ENCODE measurements around the gene WFDC2.

Gene WFDC2

GRCh38 chr20:45497971-45498494, 28.5 kb downstream of the WFDC2 start:
- no peak for DNase-seq (ENCODE audit: low spot score)

DNA sequence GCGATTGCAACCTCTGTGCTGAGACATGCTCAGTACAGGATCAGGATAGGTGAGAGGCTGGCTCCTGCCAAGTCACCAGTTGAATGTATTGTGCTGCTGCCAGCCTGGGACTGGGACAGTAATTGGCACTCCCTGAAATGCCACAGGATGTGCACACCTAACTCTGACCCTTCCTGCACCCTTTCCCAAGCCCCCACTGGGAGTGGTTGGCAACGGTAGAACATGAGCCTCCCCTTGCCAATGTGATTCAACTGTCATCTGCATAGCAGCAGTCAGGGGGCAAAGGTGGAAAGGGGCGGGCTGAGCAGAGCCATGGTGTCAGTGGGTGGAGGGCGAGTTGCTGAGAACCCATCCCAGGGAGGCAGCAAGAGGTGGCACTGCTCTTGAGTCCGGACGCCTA, 30.5 kb downstream of the WFDC2 start:
- peak; percentile 1 for DNase-seq (ENCODE audit: low spot score)

GRCh38 chr20:45501600-45501999, 32.0 kb downstream of the WFDC2 start:
- no peak for DNase-seq (ENCODE audit: low spot score)

DNA sequence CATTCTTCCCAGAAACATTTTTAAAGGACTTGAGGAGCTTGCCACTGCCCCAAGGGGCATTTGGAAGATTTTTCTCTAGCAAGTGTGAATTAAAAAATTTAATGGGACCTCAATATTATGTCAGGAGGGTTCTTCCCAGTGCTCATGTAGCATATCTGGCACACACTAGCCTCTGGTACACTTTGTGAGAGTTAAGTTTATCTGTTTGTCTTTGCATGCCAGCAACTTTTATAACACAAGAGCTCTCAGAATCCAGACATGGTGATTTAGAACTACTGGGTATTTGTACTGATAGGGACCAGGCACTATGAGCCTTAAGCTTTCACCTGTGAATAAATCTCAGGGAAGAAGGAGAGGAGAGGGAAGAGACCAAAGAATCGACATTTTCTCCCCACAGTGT, 33.0 kb downstream of the WFDC2 start:
- DNase-seq (ENCODE audit: low spot score), result no peak

DNA sequence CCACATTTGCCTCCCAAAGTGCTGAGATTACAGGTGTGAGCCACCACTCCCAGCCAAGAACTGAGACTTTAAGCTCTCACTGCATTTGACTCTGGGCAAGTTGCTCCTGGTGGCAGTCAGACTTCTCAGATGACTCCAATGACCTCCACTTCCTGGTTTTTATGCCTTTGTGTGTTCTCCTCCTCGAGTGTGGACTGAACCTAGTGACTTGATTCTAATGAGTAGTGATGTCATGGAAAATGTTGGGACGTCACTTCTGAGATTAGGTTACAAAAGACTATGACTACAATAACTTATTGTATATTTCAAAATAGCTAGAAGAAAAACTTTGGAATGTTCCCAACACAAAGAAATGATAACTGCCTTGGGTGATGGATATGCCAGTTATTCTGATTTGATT, 33.9 kb downstream of the WFDC2 start:
- DNase-seq (ENCODE audit: low spot score), result no peak

DNA sequence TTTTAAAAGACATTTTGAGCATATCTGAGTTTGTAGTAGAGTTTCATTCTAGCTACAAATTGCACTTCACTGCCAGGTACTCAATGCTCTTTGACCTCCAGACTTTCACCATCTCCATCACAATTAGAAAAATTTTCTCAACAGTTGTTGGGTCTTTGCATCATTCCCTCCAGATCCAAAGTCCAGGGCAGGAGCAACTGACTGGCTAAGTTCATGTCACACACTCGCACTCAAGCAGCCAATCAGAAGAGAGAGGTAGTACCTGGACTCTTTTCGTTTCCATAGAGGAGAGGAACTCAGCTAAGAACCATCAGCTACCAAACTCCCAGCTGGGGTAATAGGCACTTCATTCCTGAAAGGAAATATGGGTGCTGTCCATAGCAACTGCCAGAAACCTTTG, 36.8 kb downstream of the WFDC2 start:
- no peak for DNase-seq (ENCODE audit: low spot score)

DNA sequence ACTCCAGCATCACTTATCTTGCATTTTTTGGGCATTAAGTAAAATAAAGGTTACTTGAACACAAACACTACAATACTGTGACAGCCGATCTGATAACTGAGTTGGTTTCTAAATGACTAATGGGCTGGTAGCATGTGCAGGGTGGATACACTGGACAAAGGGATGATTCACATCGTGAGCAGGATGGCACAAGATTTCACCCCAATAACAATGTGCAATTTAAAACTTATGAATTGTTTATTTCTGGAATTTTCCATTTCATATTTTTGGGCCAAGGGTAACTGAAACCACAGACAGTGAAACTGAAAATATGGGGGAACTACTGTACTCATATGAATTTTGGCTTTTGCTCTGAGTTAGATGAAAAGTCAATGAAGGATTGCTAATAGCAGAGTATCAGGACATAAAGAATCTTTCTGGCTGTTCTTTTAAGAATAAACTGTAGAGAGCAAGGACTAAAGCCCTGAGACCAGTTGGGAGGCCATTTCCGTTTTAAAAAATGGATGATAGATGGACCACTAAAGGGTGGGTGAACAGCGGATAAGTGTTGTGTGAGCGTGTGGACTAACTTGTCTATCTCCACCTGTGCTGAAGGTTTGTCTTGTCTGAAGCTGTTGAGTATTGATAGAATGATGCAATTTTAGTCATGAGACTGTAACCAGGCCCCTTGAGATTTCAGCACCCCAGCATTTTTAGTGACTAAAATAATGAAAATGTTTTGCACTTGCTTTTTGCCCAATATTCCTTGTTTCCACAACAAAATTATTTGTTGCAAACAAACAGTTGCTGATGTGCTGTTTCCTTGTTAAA, 37.7 kb downstream of the WFDC2 start:
- DNase-seq (ENCODE audit: low spot score), result no peak

DNA sequence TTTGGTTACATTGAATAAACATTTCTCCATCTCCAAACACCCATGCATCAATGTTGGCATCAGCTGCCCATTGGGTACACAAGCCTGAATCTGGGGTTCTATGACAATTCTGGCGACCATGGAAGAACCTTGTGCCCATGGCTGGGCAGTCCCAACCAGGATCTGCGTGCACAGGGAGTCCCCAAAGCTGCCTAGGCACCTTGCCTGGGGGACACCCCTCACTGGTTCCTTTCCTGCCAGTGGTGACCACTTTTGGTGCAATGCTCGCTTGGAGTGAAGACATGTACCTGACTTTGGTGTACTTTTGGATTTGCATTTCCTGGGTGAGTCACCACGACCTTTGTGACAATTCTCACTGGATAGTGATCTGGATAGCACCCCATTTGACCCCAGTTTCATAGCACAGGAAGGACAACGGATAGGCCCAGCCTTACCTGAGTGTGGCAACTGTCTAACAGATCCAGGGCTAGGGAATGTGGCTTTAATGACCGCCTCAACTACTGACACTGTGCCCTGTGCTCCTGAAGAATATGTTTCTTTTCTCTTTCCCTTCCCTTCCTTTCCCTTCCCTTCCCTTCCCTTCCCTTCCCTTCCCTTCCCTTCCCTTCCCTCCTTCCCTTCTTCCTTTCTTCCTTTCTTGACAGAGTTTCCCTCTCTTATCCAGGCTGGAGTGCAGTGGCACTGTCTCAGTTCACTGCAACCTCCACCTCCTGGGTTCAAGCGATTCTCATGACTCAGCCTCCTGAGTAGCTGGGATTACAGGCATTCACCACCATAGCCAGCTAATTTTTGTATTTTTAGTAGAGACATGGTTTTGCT, 38.7 kb downstream of the WFDC2 start:
- no peak for DNase-seq (ENCODE audit: low spot score)

DNA sequence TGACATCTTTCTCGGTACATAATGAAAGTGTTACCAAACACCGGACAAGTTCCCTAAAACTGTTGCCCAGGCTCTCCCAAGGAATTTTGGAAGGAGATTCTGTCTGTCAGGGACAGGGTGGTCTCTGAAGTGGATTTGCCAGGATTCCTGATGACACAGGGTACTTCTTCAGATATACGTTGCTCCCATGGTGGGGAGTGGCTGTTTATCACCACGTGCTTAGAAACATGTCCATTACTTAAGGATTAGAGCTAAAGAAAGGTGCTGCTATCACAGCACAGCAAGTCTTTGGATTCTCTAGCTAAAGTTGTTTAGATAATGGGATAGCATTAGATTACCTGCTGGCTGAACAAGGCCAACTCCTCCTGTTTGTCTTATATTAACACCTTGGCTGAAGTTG, 39.5 kb downstream of the WFDC2 start:
- DNase-seq (ENCODE audit: low spot score), result no peak

- no peak for DNase-seq (ENCODE audit: low spot score)
Observed at GRCh38 chr20:45510242-45510862, 40.8 kb downstream of the WFDC2 start.

DNA sequence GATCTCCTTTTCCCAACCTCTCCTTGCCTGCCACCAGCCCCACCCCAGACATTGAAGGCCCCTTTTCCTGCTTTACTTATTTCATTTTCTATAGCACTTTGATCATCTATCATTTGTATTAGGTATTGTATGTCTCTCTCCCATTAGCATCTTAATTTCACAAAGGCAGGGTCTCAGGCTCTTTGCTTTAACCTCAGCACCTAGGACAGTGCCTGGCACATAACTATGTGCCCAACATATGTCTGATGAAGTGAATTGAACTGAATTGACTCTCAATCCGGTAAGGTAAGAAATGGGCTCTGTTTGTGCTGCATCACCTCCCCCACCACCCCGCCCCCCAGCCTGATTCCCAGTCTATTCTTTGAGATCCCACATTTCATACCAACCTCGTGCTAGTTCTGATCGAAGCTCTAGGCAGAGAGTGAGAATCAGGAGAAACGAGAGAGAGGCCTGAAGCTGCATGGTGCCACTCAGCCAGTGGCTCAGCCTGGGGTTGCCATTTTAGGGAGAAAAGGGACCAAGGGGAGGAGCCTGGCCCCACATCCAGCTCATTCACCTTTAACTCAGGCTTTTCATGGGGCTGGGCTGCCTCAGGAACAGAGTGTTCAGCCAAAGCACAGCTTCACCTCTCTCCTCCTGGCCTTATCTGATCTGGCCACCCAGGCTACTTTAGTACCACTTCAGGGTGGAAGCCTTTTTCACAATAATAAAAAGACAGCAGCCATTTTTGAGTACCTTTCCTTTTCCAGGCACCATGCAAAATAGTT, 45.8 kb downstream of the WFDC2 start, which contains the start of gene SPINT3:
SPINT3 (minus strand) TSS at position 476 of the 767 bp plus-strand sequence; CDS start at position 462, 14 bp downstream.
- DNase-seq (ENCODE audit: low spot score), result no peak

GRCh38 chr20:45518282-45518681, 48.7 kb downstream of the WFDC2 start:
- DNase-seq (ENCODE audit: low spot score), result peak; percentile 4

GRCh38 chr20:45523821-45524220, 54.3 kb downstream of the WFDC2 start:
- no peak for DNase-seq (ENCODE audit: low spot score)

- DNase-seq (ENCODE audit: low spot score), result no peak
Observed at GRCh38 chr20:45527294-45527693, 57.7 kb downstream of the WFDC2 start.

All from LoVo (cell line).